Dermis blood vessel endothelial cell (primary cell): Measurements from ENCODE around the gene CBR4. TPM values are rescaled to one million over a fixed set of nuclear protein-coding genes. Genes with fewer than 3 reads are reported as not detected.

Experiments used
- DNase-seq: peaks from one replicate; pipeline ENCODE4 v3.0.0; 2010
- total RNA-seq: library from RNA; depleted of rRNA; stranded (reverse); fragments of >200 nt; gene quantifications from 2 replicates; pipeline ENCODE4 v1.2.3, GENCODE V29; 2014

CBR4 gene
- total RNA-seq, 1 donor from 2014 or later, result 20.1 TPM

DNA sequence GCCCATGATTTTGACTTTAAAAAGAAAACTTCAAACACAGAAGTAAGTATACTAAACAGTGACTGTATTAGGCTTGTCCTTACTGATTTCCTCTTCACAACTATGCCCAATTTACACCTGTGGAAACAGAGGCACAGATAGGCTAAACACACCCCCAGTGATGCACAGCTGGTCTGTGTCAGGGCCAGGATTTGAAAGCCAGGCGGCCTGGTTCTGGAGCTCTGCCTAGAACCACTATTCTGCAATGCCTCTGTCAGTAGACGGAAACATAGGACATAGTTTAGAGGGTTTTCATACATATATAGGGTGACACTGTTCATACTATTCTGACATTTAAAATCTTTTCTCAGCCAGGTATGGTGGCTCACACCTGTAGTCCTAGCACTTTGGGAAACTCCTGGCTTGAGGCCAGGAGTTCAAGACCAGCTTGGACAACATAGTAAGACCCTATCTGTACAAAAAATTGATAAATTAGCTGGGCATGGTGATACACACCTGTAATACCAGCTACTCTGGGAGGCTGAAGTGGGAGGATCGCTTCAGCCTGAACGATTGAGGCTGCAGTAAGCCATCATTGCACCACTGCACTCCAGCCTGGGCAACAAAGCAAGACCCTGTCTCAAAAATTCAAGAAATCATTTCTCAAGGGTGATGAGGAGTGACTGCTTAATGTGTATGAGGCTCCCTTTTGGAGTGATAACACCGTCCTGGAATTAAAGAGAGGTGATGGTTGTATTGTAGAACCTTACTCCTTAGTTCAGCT lies 23.0 kb upstream of the CBR4 start:
- DNase-seq, result no peak

- no peak for DNase-seq
Observed at GRCh38 chr4:169032194-169032593, 22.1 kb upstream of the CBR4 start.

DNA sequence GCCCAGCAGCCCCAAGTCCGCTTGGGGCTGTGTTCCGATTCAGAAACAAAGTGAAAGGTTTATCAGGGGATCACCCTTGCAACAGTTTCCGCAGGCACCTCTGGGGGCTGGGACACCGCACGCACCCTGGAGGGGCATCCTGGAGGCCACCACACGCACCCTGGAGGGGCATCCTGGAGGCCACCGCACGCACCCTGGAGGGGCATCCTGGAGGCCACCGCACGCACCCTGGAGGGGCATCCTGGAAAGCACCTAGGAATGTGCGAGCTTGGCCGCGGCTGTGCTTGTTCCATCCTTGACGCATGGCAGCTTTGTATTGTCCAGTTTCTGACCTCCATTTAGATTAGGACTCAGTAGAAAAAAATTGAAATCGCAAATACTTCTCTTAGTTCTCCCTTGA lies 21.3 kb upstream of the CBR4 start:
- no peak for DNase-seq

DNA sequence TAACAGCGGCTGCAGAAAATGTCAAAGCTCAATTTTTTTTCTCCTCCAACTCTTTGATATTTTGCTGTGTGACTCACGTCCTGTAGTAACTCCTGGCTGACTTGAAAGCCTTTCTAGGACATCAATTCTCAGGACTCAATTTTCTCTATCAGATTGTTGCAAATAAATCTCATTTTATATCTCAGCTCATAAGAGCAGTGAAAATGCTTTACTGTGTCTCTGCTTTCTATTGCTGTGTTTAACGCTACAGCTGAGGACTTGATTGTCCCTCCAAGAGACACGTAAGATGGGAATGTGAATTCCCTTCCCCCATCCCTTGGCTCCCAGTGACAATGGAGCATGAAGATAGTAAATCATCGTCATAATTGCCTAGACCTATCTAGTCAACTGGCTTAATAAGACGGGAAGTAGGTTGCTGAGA lies 20.5 kb upstream of the CBR4 start:
- peak; percentile 57 for DNase-seq

DNA sequence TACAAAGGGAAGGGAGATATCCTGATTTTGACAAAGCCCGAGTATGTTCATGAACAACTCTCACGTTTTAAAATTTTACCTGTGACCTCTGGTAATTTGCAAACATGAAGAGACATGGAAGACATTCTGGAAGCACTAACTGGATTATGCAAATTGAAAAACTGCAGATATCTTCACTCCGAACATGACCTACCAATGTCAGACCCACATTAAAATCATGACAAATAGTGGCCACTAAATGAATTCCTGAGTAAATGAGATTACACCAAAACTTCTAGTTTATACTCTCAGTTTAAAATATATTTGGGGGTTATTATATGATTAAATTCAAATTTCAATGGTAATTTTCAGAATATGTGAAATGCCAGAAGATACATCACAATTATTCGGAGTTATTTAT lies 19.9 kb upstream of the CBR4 start:
- DNase-seq, result no peak

DNA sequence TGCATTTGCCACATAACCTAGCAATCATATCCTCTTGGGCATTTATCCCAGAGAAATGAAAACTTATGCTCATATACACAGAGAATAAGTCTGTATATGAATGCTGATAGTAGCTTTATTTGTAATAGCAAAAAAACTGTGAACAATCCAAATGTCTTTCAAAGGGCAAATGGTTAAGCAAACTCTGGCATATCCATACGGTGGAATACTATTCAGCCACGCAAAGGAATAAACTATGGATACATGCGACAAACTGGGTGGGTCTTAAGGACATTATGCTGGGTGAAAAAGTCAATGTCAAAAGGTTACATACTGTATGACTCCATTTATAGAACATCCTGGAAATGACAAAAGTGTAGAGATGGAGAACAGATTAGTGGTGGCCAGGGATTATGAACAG lies 17.6 kb upstream of the CBR4 start:
- DNase-seq, result no peak

DNA sequence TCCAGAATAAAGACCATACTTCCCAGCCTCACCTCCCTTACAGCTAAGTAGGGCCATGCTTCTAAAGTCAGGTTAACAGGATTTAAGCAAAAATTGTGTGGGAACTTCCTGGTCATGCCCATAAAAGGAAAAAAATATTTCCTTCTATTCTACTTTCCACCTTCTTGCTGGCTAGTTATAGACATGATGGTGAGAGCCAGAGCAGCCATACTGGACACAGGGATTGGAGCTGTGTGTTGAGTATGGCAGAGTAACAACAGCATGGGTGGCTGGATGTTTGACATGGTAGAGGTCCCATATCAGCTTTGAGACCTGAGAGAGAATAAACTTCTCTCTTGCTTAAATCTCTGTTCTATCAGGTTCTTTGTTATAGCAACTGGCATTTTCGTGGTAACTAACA lies 15.1 kb upstream of the CBR4 start:
- DNase-seq, result no peak

GRCh38 chr4:169024762-169025161 lies 14.7 kb upstream of the CBR4 start:
- DNase-seq, result peak; percentile 72

DNA sequence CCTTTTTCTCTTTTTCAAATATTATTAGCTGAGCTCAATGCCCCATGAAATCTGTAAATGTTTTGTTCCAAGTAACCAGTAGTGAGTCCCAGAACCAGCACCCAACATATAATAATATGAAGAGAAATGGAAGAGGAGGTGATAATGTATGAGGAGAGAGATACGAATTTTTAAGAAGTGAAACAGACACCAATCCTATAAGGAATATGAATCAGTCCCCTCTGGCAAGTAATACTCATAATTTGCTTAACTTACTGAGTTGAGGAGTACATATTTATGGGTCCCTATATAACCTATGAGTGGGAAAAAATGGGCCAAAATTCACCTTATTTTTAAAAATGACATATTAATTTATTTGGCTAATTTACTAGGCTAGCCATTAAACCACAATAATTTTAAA lies 8.4 kb upstream of the CBR4 start:
- DNase-seq, result no peak

- DNase-seq, result no peak
Observed at GRCh38 chr4:169017971-169018370, 7.9 kb upstream of the CBR4 start.

- DNase-seq, result no peak
Observed at GRCh38 chr4:169015186-169015623, 5.2 kb upstream of the CBR4 start.

GRCh38 chr4:169014586-169014985 lies 4.5 kb upstream of the CBR4 start:
- DNase-seq, result no peak

DNA sequence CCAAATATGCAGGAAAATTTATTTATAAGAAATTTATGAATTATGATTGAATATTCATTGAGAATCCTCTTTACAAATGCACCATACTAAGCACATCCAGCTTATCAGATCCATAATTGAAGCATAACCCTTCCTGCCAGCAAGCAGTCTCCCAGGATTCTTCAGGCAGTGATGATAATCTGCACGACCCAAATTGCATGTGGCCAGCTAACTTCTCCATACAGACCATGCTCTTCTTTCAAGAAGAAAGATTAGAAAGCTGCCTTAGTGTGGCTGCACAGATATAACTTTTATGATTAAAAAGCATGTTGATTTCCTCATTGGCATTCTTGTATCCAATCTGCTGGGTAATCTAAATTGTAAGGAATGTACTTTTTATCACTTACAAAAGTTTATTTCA lies 3.3 kb upstream of the CBR4 start:
- DNase-seq, result no peak

GRCh38 chr4:169012049-169012448 lies 2.0 kb upstream of the CBR4 start:
- no peak for DNase-seq

- peak; percentile 74 for DNase-seq
Observed at GRCh38 chr4:169009286-169010124, 550 bp downstream of the CBR4 start.

DNA sequence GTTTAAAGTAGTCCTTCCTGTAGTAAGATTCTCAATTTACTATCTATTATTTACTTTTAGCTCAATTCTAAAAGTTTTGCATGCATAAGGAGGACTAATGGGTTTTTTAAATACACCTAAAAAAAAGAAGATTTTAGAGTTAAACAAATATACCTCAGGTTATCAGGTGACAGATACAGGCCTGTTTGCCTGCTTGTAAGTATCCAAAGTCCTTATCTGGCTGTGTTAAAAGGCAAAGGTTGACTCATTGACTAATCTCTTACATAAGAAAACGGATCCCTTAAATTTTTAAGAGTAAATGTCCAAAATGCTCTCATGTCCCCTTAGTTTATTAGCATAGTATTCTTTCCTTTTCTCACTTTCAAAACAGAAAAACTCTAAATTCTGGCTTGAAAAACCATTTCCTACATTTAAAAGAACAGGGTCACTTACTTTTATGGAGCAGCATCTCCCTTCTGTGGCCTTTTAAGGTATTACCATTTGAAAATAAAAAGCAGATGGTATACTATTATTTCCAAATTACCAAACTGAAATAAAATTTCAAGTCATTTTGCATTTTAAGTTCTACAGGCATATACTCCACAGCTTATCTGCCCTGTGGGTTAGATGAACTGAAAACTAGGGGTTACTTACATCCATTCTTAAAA lies 4.5 kb downstream of the CBR4 start:
- peak; percentile 34 for DNase-seq

DNA sequence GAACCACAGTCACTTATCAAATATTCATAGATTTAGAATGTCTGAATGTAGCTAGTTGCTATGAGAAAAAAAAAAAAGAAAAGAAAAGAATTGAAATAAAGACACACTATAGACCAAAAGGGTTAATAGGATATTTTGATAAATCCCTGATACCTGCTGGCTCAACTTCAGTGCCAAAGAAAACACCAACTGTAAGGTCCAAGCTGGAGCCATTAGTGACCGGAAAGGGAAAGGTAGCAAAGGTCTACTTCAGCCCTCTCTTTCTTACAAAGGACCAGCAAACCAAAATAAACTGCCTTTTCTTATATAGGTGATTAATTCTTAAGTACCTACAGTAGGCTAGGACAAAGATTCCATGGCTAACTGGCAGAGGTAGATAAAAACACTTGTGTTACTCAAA lies 9.7 kb downstream of the CBR4 start:
- peak; percentile 8 for DNase-seq

DNA sequence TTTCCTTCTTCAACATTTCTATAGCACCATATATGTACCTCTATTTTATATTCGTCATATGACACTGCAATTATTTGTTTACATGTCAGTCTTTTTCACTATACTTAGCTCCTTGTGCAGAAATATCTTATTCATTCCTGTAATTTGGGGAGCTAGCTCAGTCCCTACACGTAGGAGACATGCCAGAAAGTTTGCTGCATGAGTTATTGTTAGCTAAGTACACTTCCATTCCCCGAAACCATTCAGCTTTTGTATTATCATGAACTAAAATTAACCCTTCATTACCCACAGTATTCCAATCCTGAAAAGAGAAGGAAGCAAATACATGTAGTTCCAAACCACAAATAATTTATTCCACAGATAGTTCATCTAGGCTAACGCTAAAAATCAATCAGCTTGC lies 10.2 kb downstream of the CBR4 start:
- DNase-seq, result peak; percentile 9

- DNase-seq, result no peak
Observed at GRCh38 chr4:168998596-168998995, 11.5 kb downstream of the CBR4 start.

DNA sequence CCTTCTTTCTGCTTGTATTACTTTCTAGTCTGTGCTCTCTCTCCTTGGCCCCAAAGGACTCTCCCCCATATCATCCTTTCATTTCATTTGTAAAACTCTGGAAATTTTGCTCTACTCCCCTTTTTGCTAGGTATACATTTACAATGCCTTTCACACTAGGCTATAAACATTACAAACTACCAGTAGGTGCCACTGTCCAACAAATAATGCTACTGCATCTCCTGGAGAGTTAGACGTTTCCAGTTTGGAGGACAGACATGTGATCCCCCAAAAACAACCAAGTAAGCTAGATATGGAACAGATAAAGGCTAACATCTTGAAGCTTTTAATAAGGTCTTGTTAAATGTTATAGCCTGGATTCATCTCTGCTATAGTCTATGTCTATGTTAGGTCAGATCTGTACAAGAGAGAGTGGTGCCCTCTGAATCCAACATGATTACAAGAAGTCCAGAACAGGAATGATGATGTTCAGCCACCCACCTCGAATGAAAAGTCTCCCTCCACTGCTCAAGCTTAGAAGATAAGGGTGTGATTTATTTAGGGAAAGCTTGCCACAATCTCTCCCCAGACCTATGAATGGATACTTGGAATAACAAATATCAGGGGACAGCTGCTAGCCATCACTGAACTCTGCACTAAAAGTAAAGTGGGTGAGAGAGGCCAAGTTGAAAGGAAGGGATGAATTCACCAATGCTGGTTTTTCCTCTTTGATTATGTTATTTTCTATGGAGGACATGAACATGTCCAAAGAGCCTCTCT lies 14.3 kb downstream of the CBR4 start:
- peak; percentile 48 for DNase-seq

GRCh38 chr4:168994958-168995357 lies 15.1 kb downstream of the CBR4 start:
- DNase-seq, result no peak

- DNase-seq, result no peak
Observed at GRCh38 chr4:168993714-168994510, 16.1 kb downstream of the CBR4 start.
